ENCODE data around the gene SOX5.

DNA sequence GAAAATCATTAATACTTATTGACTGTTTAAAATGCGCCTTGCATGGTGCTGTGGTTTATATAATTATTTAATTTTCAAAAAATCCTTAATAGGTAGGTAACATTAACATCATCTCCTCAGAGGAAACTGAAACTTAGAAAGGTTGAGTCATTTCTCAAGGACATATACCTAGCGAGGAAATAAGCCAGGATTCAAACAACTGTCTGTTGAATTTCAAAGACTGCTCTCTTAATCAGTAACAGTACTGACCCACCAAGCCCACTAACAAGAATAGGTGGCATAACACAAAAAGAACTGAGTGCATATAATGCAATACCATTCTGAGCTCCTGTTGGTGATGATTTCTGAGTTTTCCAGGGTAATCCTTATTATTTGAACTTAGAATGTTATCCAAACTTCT lies 174.3 kb downstream of the SOX5 start:
- TF ChIP-seq, protein P1, sequence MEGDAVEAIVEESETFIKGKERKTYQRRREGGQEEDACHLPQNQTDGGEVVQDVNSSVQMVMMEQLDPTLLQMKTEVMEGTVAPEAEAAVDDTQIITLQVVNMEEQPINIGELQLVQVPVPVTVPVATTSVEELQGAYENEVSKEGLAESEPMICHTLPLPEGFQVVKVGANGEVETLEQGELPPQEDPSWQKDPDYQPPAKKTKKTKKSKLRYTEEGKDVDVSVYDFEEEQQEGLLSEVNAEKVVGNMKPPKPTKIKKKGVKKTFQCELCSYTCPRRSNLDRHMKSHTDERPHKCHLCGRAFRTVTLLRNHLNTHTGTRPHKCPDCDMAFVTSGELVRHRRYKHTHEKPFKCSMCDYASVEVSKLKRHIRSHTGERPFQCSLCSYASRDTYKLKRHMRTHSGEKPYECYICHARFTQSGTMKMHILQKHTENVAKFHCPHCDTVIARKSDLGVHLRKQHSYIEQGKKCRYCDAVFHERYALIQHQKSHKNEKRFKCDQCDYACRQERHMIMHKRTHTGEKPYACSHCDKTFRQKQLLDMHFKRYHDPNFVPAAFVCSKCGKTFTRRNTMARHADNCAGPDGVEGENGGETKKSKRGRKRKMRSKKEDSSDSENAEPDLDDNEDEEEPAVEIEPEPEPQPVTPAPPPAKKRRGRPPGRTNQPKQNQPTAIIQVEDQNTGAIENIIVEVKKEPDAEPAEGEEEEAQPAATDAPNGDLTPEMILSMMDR (IDR thresholded peaks at IDR 0.05 in 4 of 5, conservative IDR thresholded peaks at IDR 0.05 in 1 of 5), result no peak
- no peak for TF ChIP-seq POLR2A (IDR thresholded peaks at IDR 0.05)

Measured in gastrocnemius medialis (tissue), 4 donors.